Hepatocyte (in vitro differentiated cells): ENCODE data around the gene FXR2. TPM values are rescaled to one million over a fixed set of nuclear protein-coding genes. Genes with fewer than 3 reads are reported as not detected.
A peak's percentile ranks its signal among the peaks of the same experiment; 100 is the strongest.

Source experiments
- DNase-seq: peaks from one replicate; pipeline ENCODE4 v3.0.0-alpha.2; 2016; ENCODE audit warnings: low spot score
- H2AFZ ChIP-seq: fragments of 200-600 bp; sonication (generic); 2 replicates; pipeline ENCODE4 v1.6.0; 2016; ENCODE audit warnings: antibody characterized with exemption, mild to moderate bottlenecking
- H3K27ac ChIP-seq: fragments of 200-600 bp; sonication (generic); 2 replicates; pipeline ENCODE4 v1.5.1; 2016; ENCODE audit warnings: mild to moderate bottlenecking
- H3K27me3 ChIP-seq: fragments of 200-600 bp; sonication (generic); 2 replicates; pipeline ENCODE4 v1.6.1; 2016
- H3K36me3 ChIP-seq: fragments of 200-600 bp; sonication (generic); replicated peaks from 2 replicates; pipeline ENCODE4 v1.5.1; 2016; ENCODE audit warnings: low read depth; ENCODE audit not compliant: insufficient read depth
- H3K4me1 ChIP-seq: fragments of 200-600 bp; sonication (generic); 2 replicates; pipeline ENCODE4 v1.5.1; 2016; ENCODE audit warnings: mild to moderate bottlenecking, moderate library complexity; ENCODE audit not compliant: insufficient read depth
- H3K4me2 ChIP-seq: fragments of 200-600 bp; sonication (generic); 2 replicates; pipeline ENCODE4 v1.6.0; 2016
- H3K4me3 ChIP-seq: fragments of 200-600 bp; sonication (generic); 2 replicates; pipeline ENCODE4 v1.5.1; 2016; ENCODE audit warnings: mild to moderate bottlenecking
- H3K79me2 ChIP-seq: fragments of 200-600 bp; sonication (generic); 2 replicates; pipeline ENCODE4 v1.6.0; 2017; ENCODE audit warnings: mild to moderate bottlenecking
- H3K9me2 ChIP-seq: fragments of 200-600 bp; sonication (generic); replicated peaks from 2 replicates; pipeline ENCODE4 v1.6.0; 2017; ENCODE audit warnings: mild to moderate bottlenecking; ENCODE audit not compliant: insufficient read depth
- H3K9me3 ChIP-seq: fragments of 200-600 bp; sonication (generic); 2 replicates; pipeline ENCODE4 v1.5.1; 2016; ENCODE audit warnings: low read depth, mild to moderate bottlenecking
- H4K20me1 ChIP-seq: fragments of 200-600 bp; sonication (generic); 2 replicates; pipeline ENCODE4 v1.6.0; 2016; ENCODE audit warnings: mild to moderate bottlenecking; ENCODE audit not compliant: insufficient read depth, poor library complexity, severe bottlenecking
- EZH2 ChIP-seq: fragments of 200-600 bp; sonication (generic); IDR thresholded peaks from 2 replicates; pipeline ENCODE4 v1.6.1; 2016; ENCODE audit warnings: antibody characterized with exemption, mild to moderate bottlenecking, borderline replicate concordance
- EZH2phosphoT487 ChIP-seq: fragments of 200-600 bp; sonication (generic); IDR thresholded peaks from one replicate; pipeline ENCODE4 v1.6.1; 2018; ENCODE audit warnings: antibody characterized with exemption, mild to moderate bottlenecking, low read depth, moderate library complexity; ENCODE audit not compliant: unreplicated experiment, severe bottlenecking
- WGBS: methylation state at CpG from one replicate; pipeline ENCODE4 v1.1.6; 2016; ENCODE audit warnings: low lambda C conversion rate; ENCODE audit errors: missing lambda C conversion rate; 5-methylcytosine and 5-hydroxymethylcytosine counted together
- polyA plus RNA-seq: library from polyadenylated mRNA; unstranded; fragments of >200 nt; fragmentation: Nextera tagmentation; extraction: Ambion mirVana; gene quantifications from 2 replicates; pipeline ENCODE4 v1.2.1, GENCODE V29; 2016
- total RNA-seq: library from RNA; depleted of rRNA; stranded (reverse); fragments of >200 nt; gene quantifications from 2 replicates; pipeline ENCODE4 v1.2.3, GENCODE V29; 2014
- TF ChIP-seq, protein P1 (sequence below): fragments of 200-600 bp; sonication (generic); IDR thresholded peaks from 2 replicates; pipeline ENCODE4 v1.5.1; 2016; ENCODE audit warnings: antibody characterized with exemption, mild to moderate bottlenecking; ENCODE audit not compliant: poor library complexity

FXR2 gene
- total and polyA plus RNA-seq, 2 experiments from 2014 or later: 33.0 to 41.6 TPM

DNA sequence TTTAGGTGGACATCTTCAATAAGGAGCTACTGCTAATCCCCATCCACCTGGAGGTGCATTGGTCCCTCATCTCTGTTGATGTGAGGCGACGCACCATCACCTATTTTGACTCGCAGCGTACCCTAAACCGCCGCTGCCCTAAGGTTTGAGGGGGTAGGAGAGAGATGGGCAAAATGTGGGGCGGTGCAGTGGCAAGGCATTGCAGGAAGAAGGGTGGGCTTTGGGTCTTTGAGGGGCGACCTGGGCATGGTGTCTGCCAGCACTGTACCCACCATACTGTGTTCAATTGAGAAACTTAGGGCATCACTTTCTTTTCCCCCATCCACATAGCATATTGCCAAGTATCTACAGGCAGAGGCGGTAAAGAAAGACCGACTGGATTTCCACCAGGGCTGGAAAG, 44.3 kb downstream of the FXR2 start:
- no peaks in the 10 kb centered on the region for H3K9me2 ChIP-seq
- DNase-seq: peak; percentile 1
- H4K20me1 ChIP-seq: peaks cover 20% of the 10 kb centered on the region
- H3K27me3 ChIP-seq: no peaks in the 10 kb centered on the region
- no peak overlapping the region for H3K27ac ChIP-seq
- no peak overlapping the region for H3K4me2 ChIP-seq
- peaks cover 18% of the 10 kb centered on the region for H3K4me1 ChIP-seq
- TF ChIP-seq EZH2phosphoT487 (no peak), EZH2 (no peak)
- TF ChIP-seq, protein P1, sequence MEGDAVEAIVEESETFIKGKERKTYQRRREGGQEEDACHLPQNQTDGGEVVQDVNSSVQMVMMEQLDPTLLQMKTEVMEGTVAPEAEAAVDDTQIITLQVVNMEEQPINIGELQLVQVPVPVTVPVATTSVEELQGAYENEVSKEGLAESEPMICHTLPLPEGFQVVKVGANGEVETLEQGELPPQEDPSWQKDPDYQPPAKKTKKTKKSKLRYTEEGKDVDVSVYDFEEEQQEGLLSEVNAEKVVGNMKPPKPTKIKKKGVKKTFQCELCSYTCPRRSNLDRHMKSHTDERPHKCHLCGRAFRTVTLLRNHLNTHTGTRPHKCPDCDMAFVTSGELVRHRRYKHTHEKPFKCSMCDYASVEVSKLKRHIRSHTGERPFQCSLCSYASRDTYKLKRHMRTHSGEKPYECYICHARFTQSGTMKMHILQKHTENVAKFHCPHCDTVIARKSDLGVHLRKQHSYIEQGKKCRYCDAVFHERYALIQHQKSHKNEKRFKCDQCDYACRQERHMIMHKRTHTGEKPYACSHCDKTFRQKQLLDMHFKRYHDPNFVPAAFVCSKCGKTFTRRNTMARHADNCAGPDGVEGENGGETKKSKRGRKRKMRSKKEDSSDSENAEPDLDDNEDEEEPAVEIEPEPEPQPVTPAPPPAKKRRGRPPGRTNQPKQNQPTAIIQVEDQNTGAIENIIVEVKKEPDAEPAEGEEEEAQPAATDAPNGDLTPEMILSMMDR: no peak
- no peak overlapping the region for H3K4me3 ChIP-seq
- H3K79me2 ChIP-seq: peaks cover 53% of the 10 kb centered on the region
- no peaks in the 10 kb centered on the region for H3K9me3 ChIP-seq
- over 99% methylated on average over 10 of the region's 10 CpGs for WGBS
- peaks cover 3% of the 10 kb centered on the region for H3K36me3 ChIP-seq
- no peak overlapping the region for H2AFZ ChIP-seq

DNA sequence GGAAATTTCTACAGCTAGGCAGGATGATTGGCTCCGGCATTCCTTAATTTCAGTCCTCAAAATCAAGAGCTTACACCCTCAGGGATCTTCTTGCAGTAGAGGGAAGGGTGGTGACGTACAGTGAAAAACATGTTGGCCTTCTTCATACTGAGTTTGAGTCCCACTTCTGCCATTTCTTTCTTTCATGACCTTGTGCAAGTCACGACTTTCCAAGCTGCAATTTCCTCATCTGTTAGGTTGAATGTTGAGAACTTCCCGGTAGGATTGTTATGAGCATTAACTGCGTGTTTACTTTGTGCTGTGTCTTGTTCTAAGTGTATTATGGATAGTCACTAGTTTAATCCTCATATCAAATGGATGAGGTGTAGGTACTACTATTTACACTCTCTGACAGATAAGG, 45.1 kb downstream of the FXR2 start:
- DNase-seq: peak; percentile 1
- no peak for TF ChIP-seq EZH2phosphoT487
- TF ChIP-seq, protein P1: no peak
- TF ChIP-seq EZH2: no peak
- Histone ChIP-seq H3K9me2 (no peaks in the 10 kb centered on the region), H3K4me2 (no peak overlapping the region), H3K4me3 (no peak overlapping the region), H4K20me1 (peaks cover 12% of the 10 kb centered on the region), H3K36me3 (no peaks in the 10 kb centered on the region), H3K4me1 (peaks cover 11% of the 10 kb centered on the region), H3K9me3 (no peaks in the 10 kb centered on the region), H2AFZ (no peak overlapping the region), H3K79me2 (peaks cover 52% of the 10 kb centered on the region), H3K27me3 (no peaks in the 10 kb centered on the region), H3K27ac (no peak overlapping the region)
- WGBS: 97% methylated on average over 5 of the region's 5 CpGs

DNA sequence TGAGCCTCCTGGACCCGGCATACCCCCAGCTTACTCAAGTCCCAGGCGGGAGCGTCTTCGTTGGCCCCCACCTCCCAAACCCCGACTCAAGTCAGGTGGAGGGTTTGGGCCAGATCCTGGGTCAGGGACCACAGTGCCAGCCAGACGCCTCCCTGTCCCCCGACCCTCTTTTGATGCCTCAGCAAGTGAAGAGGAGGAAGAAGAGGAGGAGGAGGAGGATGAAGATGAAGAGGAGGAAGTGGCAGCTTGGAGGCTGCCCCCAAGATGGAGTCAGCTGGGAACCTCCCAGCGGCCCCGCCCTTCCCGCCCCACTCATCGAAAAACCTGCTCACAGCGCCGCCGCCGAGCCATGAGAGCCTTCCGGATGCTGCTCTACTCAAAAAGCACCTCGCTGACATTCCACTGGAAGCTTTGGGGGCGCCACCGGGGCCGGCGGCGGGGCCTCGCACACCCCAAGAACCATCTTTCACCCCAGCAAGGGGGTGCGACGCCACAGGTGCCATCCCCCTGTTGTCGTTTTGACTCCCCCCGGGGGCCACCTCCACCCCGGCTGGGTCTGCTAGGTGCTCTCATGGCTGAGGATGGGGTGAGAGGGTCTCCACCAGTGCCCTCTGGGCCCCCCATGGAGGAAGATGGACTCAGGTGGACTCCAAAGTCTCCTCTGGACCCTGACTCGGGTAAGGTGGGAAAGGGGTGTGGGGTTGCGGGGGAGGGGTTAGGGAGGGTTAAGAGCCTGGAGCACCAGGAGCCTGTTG, 51.4 kb downstream of the FXR2 start:
- WGBS: 95% methylated on average over 30 of the region's 30 CpGs
- H3K4me1 ChIP-seq: peaks cover 26% of the 10 kb centered on the region
- no peak for DNase-seq
- H3K36me3 ChIP-seq: no peaks in the 10 kb centered on the region
- no peaks in the 10 kb centered on the region for H3K9me3 ChIP-seq
- TF ChIP-seq, protein P1: no peak
- TF ChIP-seq EZH2 (no peak), EZH2phosphoT487 (no peak)
- H3K27ac ChIP-seq: no peak overlapping the region
- H3K9me2 ChIP-seq: no peaks in the 10 kb centered on the region
- peak overlapping the region; percentile 97 for H3K4me2 ChIP-seq
- H3K79me2 ChIP-seq: peaks cover 50% of the 10 kb centered on the region
- no peak overlapping the region for H3K4me3 ChIP-seq
- no peak overlapping the region for H2AFZ ChIP-seq
- H4K20me1 ChIP-seq: no peaks in the 10 kb centered on the region
- no peaks in the 10 kb centered on the region for H3K27me3 ChIP-seq
